LHCN-M2 (cell line): ENCODE measurements around the gene ARMC6. TPM values are rescaled to one million over a fixed set of nuclear protein-coding genes. Genes with fewer than 3 reads are reported as not detected.

Experiments used
- DNase-seq: peaks from one replicate; pipeline ENCODE4 v3.0.0-alpha.2; 2012; ENCODE audit warnings: low read depth
- total RNA-seq: library from RNA; depleted of rRNA; stranded (reverse); fragments of >200 nt; gene quantifications from 2 replicates; pipeline ENCODE4 v1.2.3, GENCODE V29; 2014

The ARMC6 gene
- total RNA-seq, 1 experiment from 2014 or later = 61.1 TPM

- DNase-seq = no peak
Measured at GRCh38 chr19:19054315-19054938, 21.0 kb downstream of the ARMC6 start.

DNA sequence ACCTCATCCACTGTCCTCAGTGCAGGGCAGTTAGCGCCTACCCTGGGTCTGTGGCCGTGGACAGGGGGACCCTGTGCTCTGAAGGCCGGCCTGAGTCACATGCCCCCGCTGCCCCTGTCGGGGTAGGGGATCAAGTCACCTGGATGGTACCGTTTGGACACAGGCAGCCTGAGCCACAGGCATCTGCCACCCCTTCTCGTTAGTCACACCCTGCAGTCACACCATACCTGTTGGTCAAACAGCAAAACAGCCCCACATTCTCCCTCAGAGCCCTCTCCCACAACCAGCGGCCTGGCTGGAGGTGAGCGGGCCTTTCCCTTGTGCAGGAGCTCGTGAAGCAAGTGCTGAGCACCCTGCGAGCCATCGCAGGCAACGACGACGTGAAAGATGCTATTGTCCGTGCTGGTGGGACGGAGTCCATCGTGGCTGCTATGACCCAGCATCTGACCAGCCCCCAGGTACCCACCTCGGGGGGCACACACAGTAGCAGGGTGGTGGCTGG is 21.6 kb downstream of the ARMC6 start:
- DNase-seq = no peak

DNA sequence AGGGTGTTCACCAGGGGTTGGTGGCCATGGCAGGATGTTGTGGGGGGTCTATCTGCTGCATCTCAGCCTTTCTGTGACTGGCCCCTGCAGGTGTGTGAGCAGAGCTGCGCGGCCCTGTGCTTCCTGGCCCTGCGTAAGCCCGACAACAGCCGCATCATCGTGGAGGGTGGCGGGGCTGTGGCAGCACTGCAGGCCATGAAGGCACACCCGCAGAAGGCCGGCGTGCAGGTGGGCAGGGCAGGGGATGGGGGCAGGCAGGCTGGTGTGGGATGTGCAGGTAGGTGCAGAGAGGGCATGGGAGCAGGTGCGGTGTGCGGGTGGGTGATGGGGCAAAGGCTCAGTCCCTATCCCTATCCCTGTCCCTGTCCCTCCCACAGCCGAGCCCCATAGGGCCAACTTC is 22.3 kb downstream of the ARMC6 start:
- no peak for DNase-seq

DNA sequence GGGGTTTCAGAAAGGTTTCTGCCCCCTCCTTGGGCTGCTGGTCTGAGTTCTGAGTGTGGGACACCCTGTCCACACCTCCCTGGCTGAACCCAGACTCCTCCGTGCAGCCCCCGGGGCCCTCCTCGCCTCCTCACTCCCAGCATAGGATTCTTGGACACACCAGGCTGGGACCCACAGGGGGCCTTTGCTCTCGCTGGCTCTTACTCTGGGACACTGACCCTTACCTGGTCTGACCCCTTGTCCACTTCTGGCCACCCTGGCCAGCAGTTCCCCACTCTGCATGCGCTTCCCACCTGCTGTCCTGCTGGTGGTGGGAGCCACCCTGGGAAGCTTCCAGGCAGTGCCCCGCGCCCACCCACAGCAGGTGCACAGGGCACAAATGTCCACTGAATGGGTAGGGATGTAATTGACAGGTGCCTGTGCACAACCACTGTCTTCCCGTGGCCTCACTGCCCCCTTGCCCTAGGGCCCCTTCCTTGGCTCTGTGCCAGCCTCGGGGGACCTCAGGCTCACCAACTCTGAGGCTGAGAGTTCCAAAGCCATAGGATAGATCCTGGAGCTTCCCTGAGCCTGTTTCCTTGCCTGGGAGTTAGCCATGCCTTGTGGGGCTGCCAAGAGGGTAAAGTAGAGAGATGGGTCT is 23.4 kb downstream of the ARMC6 start:
- DNase-seq = no peak

- no peak for DNase-seq
Measured at GRCh38 chr19:19057317-19057716, 23.9 kb downstream of the ARMC6 start.

DNA sequence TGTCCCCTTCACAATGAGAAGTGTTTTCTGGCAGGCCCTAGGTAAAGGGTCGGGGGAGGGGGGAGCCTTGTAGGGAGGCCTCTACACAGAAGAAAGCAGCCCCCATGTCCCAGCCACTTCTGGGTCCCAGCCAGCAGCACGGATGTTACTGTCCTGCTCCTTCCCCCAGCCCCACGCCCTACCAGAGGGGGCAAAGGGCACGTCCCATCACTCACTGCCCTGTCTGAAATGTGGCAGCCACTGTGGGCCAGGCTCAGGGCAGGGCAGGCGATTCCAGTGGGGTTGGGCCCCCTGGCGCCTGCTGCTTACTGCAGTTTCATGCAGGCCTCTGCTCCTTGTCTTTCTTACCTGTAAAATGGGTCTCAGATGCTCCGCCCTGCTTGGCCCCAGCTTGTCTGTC is 24.3 kb downstream of the ARMC6 start:
- DNase-seq = no peak

GRCh38 chr19:19059018-19059836 is 25.8 kb downstream of the ARMC6 start:
- DNase-seq = no peak

DNA sequence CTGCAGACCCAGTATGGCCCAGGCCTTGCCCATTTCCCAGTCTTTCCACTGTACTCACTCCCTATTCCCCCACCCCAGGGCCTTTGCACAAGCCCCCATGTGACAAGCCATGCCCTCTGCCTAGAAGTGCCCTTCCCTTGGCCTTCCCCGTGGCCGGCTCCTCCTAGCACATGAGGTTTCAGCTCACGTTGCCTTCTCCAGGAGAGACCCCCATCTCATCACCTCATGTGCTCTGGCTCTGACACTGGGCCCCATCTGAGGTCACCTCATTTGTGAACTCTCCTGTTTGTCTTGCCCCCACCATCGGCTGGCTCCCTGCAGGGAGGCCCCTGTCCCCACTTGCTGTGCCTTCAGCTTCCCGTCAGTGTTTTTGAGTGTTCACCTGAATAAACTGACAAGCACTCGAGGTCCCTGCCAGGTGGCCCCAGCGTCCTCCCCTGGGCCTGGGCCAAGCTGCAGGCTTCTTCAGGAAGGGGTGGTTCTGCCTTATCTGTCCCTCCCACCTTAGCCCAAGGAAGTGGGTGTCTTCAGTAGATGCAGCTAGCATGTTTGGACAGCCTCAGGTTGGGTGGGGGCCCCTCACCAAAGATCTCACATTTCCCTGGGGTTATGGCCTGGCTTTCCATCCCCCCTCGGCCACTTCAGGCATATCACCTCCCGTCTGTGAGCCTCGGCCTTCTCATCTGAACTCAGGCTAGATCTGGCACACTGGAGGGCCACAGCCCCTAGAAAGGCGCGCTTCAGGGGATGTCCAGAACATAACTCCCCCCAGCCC is 26.6 kb downstream of the ARMC6 start:
- no peak for DNase-seq

- no peak for DNase-seq
Measured at GRCh38 chr19:19061506-19061905, 28.1 kb downstream of the ARMC6 start.

GRCh38 chr19:19062454-19063182 is 29.2 kb downstream of the ARMC6 start:
- DNase-seq = peak; percentile 75

DNA sequence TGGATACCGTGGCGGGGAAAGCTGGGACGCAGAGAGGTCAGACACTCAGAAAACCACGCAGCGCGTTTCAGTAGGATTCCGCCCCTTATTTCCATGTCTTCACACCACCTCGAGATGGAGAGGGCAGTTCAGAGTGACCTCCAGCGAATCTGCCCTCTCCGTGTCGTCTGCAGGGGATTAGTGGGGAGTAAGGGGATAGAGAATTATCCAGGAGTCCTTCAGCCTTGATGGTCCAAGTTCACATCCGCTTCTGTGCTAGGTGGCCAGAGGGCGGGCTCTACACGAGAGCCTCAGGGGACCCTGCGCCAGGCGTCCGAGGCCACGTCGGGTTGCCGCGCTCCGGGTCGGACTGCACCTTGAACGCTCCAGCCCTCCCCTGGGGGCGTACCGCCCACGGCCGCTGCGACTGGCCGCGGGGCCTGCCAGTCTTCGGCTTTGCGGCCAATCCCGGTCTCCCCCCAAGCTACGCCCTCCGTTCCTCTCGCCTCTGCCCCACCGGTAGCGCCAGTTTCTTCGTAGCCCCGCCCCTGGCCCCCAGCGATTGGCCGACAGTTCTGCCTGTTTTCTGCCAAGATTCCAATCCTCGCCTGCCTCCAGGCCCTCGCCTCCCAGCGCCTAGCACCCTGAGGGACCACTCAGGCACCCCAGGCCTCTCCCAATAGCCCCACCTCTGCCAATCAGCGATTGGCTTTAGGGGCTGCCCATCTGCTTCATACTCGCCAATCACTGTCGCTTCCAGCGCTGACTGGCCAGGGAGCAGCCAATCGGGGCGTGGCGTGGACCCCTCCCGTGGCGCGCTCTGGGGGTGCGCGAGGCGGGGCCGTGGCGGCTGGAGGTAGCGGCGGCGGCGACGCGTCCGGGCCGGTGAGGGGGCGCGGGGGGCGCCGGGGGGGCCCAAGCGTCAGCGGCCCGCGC is 30.0 kb downstream of the ARMC6 start, which contains the start of gene SLC25A42:
SLC25A42 (plus strand) TSS at position 812 of the 915 bp plus-strand sequence. CDS start 32,131 bp downstream, outside the sequence.
- peak; percentile 99 for DNase-seq

DNA sequence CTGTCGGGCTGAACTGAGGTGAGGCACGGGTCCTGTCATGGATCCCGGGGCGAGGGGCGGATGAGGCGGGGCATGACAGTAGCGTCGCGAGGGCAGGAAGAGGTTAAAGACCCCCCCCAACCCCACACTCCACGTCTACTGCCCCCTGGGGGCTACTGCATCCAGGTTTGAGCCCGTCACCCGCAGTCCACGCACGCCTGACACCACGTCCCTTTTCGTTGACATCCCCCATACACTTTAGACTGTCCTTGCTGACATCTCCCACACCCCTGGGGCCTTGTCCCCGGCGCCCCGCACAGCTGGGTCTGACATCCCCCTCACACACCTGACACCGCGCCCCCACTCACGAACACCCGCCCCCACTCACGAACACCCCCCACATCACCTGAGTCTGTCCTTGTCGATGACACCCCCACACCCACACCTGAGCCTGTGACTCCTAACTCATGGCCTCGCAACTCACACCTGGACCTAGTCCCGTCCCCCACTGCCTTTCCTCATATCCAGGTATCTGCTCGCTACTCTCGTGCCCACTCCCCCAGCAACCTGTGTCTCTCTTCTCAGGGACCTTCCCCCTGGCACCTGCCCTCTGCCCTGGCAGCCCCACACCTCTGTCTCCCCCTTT is 30.8 kb downstream of the ARMC6 start:
- DNase-seq = peak; percentile 26

DNA sequence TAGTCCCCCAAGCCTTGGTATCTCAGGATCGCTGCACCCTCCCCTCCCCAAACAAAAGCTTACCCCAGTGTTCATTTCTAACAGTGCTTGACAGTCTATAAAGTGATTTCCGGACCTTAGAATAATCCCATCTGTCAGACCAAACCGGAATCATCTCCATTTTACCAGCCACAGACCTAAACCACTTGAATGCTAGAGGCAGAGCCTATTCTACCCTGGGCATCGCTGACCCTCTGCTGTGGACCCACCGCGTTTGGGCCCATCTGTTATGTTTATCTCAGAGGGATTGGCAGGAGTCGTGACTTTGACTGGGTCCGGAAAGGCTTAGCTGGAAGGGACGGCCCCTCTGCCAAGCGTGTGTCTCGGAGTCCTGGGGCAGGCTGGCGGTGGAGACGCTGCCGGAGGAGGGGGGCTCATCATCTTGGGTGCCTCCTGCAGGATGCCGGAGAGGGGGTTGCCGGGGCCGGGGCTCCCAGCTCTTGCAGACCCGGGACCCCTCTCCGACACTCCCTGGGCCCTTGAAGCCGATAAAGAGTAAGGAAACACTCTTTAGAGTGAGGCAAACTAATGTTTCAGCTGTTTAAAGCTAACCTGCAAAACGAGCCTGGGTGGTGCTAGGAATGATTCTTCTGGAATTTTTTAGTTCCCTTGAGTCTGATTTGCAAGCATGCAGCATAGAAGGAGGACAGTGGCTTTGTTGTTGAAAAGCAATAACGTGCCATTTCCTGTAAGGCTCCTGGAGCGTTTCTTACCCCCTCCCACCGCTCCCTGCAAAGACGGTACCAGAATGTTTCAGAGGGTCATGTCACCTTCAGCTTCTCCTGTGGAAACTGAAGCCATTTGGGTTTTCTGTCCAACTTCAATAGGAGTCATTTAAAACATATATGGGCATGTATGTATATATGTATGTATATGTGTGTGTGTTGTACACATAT is 31.7 kb downstream of the ARMC6 start:
- no peak for DNase-seq

DNA sequence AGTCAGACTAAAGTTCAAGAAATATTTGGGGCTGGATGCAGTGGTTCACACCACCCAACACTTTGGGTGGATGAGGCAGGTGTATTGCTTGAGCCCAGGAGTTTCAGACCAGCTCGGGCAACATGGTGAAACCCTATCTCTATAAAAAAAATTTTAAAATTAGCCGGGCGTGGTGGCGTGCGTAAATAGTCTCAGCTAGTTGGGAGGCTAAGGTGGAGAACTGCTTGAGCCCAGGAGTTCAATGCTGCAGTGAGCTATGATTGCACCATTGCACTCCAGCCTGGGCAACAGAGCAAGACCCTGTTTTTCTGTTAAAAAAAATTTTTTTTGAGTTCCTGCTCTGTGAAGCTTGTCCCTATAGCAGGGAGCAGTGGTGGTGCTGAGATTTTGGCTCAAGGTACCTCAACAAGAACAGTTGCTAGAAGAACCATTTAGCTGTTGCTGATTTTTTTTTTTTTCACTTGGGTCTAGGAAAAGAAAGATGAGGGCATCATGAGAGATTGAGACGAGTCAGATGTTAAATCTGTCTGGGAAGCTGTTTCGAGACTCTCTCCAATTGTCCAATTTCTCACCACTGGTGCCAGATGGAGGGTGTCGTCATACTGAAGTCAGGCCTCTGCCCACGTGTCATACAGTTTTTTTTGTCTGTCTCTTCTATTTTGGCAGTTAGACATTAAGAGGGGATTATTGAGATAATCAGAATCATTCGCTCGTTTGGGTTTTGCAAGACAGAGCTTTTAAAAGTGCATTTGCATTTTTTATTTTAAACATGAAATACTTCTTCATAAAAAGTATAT is 34.1 kb downstream of the ARMC6 start:
- peak; percentile 32 for DNase-seq

DNA sequence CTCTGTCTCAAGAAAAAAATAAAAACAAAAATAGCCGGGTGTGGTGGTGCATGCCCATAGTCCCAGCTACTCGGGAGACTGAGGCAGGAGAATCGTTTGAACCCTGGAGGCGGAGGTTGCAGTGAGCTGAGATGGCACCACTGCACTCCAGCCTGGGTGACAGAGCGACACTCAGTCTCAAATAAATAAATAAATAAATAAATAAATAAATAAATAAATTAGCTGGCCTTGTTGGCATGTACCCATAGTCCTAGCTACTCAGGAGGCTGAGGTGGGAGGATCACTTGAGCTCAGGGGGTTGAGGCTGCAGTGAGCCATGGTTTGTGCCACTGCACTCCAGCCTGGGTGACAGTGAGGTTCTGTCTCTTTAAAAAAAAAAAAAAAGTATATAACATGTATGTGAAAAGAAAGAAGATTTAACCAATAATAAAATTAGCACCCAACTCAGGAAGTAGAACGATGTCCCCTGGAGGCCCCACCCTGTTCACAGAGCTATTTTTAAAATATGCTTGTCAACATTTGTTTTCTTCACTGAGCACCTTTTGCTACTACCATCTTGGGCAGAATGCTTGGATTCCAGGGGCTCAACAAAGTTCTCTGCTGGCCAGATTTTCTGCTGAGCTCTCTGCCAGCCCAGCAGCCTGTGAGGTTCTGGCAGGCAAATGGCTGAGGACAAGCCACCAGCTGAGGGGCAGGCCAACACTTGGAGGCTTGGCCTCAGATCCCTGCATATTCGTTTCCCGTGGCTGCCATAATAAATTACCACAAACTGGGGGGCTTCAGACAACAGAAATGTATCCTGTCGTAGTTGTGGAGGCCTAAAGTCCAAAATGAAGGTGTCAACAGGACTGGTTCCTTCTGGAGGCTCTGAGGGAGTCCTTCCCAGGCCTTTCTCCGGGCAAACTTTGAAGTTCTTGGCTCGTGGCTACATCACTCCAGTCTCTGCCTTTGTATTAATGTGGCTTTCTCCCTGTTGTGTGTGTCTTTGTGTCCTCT is 35.6 kb downstream of the ARMC6 start:
- no peak for DNase-seq

GRCh38 chr19:19071897-19072296 is 38.5 kb downstream of the ARMC6 start:
- no peak for DNase-seq
